ENCODE results near the gene BTBD18.

Gene BTBD18

DNA sequence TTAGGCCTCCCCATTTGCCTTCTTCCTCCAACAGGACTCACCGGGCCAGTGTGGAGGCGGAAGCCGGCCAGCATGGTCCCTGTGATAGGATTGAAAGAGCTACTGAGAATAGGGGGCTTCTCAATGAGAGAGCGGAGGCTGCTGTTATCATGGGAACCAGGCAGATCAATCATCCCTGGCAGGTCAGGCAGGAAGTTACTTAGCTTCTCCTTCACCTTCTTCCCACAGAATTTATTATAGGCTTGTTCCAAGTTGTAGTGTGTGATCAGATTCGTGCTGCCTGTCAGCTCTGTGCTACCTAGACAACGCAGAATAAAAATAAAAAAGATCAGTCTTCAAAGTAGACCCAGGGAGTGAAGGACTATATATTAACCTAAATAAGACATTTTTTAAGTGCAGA lies 46.7 kb downstream of the BTBD18 start:
- no peak for ATAC-seq
- no peak for TF ChIP-seq ZFP3 (CRISPR knock-in tag; IDR thresholded peaks at IDR 0.05)
- TF ChIP-seq OSR1 (CRISPR knock-in tag; IDR thresholded peaks at IDR 0.05) = no peak
- TF ChIP-seq RARB (CRISPR knock-in tag; IDR thresholded peaks at IDR 0.05) = no peak
- TF ChIP-seq CSDC2 (CRISPR knock-in tag; IDR thresholded peaks at IDR 0.05) = no peak
- no peak for TF ChIP-seq ZFP30 (CRISPR knock-in tag; IDR thresholded peaks at IDR 0.05)
- TF ChIP-seq BACH2 (CRISPR knock-in tag; IDR thresholded peaks at IDR 0.05; ENCODE audit: borderline replicate concordance) = no peak
- no peak for TF ChIP-seq ZNF565 (CRISPR knock-in tag; conservative IDR thresholded peaks at IDR 0.05; ENCODE audit: low read depth)
- TF ChIP-seq, protein P1, sequence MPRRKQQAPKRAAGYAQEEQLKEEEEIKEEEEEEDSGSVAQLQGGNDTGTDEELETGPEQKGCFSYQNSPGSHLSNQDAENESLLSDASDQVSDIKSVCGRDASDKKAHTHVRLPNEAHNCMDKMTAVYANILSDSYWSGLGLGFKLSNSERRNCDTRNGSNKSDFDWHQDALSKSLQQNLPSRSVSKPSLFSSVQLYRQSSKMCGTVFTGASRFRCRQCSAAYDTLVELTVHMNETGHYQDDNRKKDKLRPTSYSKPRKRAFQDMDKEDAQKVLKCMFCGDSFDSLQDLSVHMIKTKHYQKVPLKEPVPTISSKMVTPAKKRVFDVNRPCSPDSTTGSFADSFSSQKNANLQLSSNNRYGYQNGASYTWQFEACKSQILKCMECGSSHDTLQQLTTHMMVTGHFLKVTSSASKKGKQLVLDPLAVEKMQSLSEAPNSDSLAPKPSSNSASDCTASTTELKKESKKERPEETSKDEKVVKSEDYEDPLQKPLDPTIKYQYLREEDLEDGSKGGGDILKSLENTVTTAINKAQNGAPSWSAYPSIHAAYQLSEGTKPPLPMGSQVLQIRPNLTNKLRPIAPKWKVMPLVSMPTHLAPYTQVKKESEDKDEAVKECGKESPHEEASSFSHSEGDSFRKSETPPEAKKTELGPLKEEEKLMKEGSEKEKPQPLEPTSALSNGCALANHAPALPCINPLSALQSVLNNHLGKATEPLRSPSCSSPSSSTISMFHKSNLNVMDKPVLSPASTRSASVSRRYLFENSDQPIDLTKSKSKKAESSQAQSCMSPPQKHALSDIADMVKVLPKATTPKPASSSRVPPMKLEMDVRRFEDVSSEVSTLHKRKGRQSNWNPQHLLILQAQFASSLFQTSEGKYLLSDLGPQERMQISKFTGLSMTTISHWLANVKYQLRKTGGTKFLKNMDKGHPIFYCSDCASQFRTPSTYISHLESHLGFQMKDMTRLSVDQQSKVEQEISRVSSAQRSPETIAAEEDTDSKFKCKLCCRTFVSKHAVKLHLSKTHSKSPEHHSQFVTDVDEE (CRISPR knock-in tag; IDR thresholded peaks at IDR 0.05) = no peak

DNA sequence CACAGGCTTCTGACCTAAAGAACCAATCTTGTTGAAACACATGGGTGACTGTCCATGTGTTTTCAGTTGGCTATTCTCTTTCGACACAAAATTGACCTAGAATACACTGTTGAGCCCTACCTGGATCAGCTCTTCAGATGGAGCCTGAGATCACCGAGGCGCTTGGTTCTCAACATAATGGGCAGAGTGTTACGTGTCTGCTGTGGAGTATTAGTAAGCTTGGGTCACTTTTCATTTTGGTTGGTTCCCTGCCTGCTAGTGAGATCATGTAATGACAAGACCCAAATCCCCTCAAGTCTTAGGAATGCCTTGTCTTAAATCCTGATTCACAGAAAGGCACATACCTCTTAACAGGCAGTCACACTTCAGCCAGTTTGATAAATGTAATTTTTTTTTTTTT lies 48.3 kb downstream of the BTBD18 start:
- ATAC-seq = no peak
- TF ChIP-seq GLIS3 (CRISPR knock-in tag; IDR thresholded peaks at IDR 0.05) (no peak), TOX (CRISPR knock-in tag; IDR thresholded peaks at IDR 0.05; ENCODE audit: borderline replicate concordance) (no peak), ZFP30 (CRISPR knock-in tag; IDR thresholded peaks at IDR 0.05) (no peak), OSR1 (CRISPR knock-in tag; IDR thresholded peaks at IDR 0.05) (no peak), ARNTL (CRISPR knock-in tag; IDR thresholded peaks at IDR 0.05; ENCODE audit: borderline replicate concordance, low read depth) (no peak), RARB (CRISPR knock-in tag; IDR thresholded peaks at IDR 0.05) (no peak), ZNF8 (CRISPR knock-in tag; IDR thresholded peaks at IDR 0.05) (no peak)
- TF ChIP-seq, protein P2, sequence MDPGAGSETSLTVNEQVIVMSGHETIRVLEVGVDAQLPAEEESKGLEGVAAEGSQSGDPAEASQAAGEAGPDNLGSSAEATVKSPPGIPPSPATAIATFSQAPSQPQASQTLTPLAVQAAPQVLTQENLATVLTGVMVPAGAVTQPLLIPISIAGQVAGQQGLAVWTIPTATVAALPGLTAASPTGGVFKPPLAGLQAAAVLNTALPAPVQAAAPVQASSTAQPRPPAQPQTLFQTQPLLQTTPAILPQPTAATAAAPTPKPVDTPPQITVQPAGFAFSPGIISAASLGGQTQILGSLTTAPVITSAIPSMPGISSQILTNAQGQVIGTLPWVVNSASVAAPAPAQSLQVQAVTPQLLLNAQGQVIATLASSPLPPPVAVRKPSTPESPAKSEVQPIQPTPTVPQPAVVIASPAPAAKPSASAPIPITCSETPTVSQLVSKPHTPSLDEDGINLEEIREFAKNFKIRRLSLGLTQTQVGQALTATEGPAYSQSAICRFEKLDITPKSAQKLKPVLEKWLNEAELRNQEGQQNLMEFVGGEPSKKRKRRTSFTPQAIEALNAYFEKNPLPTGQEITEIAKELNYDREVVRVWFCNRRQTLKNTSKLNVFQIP (CRISPR knock-in tag; IDR thresholded peaks at IDR 0.05; ENCODE audit: borderline replicate concordance, low read depth) = no peak
- TF ChIP-seq, protein P3, sequence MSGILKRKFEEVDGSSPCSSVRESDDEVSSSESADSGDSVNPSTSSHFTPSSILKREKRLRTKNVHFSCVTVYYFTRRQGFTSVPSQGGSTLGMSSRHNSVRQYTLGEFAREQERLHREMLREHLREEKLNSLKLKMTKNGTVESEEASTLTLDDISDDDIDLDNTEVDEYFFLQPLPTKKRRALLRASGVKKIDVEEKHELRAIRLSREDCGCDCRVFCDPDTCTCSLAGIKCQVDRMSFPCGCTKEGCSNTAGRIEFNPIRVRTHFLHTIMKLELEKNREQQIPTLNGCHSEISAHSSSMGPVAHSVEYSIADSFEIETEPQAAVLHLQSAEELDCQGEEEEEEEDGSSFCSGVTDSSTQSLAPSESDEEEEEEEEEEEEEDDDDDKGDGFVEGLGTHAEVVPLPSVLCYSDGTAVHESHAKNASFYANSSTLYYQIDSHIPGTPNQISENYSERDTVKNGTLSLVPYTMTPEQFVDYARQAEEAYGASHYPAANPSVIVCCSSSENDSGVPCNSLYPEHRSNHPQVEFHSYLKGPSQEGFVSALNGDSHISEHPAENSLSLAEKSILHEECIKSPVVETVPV (CRISPR knock-in tag; IDR thresholded peaks at IDR 0.05) = no peak

DNA sequence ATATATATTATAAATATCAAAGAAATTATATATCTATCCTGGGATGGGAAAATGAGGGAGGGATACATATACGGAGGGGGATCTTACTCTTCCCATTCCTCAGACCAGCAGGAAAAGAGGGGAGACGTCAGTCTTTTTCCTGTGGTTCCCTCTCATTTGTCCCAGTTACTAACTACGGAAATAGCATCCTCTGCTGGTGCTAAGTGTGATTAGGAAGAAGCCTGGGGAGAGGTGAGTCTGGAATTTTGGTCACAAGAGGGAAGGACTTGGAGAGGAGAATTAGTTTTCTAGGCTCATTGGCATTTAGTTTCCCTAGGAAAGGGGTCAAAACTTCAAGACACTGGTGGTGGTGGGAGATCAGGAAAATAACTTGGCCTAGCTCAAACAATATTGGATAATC lies 51.2 kb downstream of the BTBD18 start:
- TF ChIP-seq RARB (CRISPR knock-in tag; IDR thresholded peaks at IDR 0.05) (no peak), ISL1 (CRISPR knock-in tag; IDR thresholded peaks at IDR 0.05) (no peak), ZNF70 (CRISPR knock-in tag; IDR thresholded peaks at IDR 0.05) (no peak), TCF4 (CRISPR knock-in tag; IDR thresholded peaks at IDR 0.05; ENCODE audit: borderline replicate concordance) (no peak), SNAI2 (CRISPR knock-in tag; IDR thresholded peaks at IDR 0.05) (no peak), PPARA (CRISPR knock-in tag; IDR thresholded peaks at IDR 0.05; ENCODE audit: borderline replicate concordance) (no peak)
- TF ChIP-seq, protein P1 (CRISPR knock-in tag; IDR thresholded peaks at IDR 0.05) = no peak
- ATAC-seq = no peak

DNA sequence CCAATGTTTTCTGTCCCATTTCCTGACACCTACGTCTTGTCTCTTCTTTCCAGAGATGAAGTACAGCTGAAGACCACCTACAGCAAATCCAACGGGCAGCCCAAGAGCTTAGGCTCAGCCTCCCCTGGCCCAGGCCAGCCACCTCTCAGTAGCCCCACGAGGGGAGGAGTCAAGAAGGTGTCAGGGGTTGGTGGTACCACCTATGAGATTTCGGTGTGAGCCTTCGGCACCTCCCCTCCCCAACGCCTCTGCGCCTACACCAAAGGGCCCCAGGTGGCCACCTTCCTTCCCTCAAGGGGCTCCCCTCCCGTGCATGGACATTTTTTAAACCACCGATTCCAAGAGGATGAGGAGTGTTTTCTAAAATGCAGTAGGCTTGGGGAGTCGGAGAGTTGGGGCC lies 51.8 kb downstream of the BTBD18 start:
- ATAC-seq = no peak
- no peak for TF ChIP-seq BACH2 (CRISPR knock-in tag; IDR thresholded peaks at IDR 0.05; ENCODE audit: borderline replicate concordance)
- TF ChIP-seq PPARA (CRISPR knock-in tag; IDR thresholded peaks at IDR 0.05; ENCODE audit: borderline replicate concordance) = no peak
- no peak for TF ChIP-seq ZFP3 (CRISPR knock-in tag; IDR thresholded peaks at IDR 0.05)
- no peak for TF ChIP-seq ZNF70 (CRISPR knock-in tag; IDR thresholded peaks at IDR 0.05)
- TF ChIP-seq, protein P4, sequence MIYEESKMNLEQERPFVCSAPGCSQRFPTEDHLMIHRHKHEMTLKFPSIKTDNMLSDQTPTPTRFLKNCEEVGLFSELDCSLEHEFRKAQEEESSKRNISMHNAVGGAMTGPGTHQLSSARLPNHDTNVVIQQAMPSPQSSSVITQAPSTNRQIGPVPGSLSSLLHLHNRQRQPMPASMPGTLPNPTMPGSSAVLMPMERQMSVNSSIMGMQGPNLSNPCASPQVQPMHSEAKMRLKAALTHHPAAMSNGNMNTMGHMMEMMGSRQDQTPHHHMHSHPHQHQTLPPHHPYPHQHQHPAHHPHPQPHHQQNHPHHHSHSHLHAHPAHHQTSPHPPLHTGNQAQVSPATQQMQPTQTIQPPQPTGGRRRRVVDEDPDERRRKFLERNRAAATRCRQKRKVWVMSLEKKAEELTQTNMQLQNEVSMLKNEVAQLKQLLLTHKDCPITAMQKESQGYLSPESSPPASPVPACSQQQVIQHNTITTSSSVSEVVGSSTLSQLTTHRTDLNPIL (CRISPR knock-in tag; IDR thresholded peaks at IDR 0.05; ENCODE audit: low read depth) = no peak
- TF ChIP-seq ZNF8 (CRISPR knock-in tag; IDR thresholded peaks at IDR 0.05) = no peak
- TF ChIP-seq, protein P3 (CRISPR knock-in tag; IDR thresholded peaks at IDR 0.05) = no peak
- no peak for TF ChIP-seq RARB (CRISPR knock-in tag; IDR thresholded peaks at IDR 0.05)
- TF ChIP-seq OSR1 (CRISPR knock-in tag; IDR thresholded peaks at IDR 0.05) = no peak
- TF ChIP-seq, protein P5, sequence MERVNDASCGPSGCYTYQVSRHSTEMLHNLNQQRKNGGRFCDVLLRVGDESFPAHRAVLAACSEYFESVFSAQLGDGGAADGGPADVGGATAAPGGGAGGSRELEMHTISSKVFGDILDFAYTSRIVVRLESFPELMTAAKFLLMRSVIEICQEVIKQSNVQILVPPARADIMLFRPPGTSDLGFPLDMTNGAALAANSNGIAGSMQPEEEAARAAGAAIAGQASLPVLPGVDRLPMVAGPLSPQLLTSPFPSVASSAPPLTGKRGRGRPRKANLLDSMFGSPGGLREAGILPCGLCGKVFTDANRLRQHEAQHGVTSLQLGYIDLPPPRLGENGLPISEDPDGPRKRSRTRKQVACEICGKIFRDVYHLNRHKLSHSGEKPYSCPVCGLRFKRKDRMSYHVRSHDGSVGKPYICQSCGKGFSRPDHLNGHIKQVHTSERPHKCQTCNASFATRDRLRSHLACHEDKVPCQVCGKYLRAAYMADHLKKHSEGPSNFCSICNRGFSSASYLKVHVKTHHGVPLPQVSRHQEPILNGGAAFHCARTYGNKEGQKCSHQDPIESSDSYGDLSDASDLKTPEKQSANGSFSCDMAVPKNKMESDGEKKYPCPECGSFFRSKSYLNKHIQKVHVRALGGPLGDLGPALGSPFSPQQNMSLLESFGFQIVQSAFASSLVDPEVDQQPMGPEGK (CRISPR knock-in tag; IDR thresholded peaks at IDR 0.05; ENCODE audit: borderline replicate concordance) = no peak

Measured in SK-N-SH treated with all-trans-retinoic acid at 6 μM for 48 hours (cell line).